GM19324 (cell line): Measurements from ENCODE around the gene SPATA31D1.
A peak's percentile ranks its signal among the peaks of the same experiment; 100 is the strongest.
"Not testable (repeated sequence)": the region's sequence is repeated elsewhere in the genome, so short reads cannot be mapped to it uniquely, and the experiment has no call there.

Experiments
- ATAC-seq: cut with Tn5 transposase; IDR thresholded peaks from one replicate; pipeline ENCODE4 v1.9.1; 2021; ENCODE audit warnings: mild to moderate bottlenecking, moderate library complexity; ENCODE audit not compliant: unreplicated experiment, low FRiP score

SPATA31D1 gene

DNA sequence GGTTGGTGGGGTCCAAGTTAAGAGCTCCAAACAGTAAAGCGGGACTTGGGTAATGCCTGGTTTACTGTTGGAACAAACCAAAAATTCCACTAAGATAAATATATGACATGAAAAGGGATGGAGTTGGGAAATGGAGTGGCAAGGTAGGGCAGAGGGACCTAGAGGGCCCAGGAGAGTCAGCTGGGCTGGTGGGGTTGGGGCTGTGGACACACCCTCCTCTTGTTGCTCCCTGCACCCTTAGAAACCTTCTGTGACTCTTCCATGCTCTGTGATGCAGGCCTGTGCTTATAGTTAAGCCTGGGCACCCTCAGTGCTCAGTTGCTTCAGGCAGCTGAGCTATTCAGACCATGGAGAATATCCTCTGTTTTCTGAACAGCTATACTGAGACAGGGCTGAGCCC, at the start of gene SPATA31D1:
SPATA31D1 (plus strand) TSS at position 301 of the 400 bp plus-strand sequence; CDS start at position 348, 47 bp downstream.
- not testable (repeated sequence) for ATAC-seq

- not testable (repeated sequence) for ATAC-seq
Observed at GRCh38 chr9:81943393-81943792, 45.2 kb upstream of the SPATA31D1 start, which contains the start of gene SPATA31D3. Gene SPATA31D3 (plus strand): TSS chr9:81943500. CDS start chr9:81943586, 86 bp downstream.

GRCh38 chr9:81948650-81949049, 39.9 kb upstream of the SPATA31D1 start:
- not testable (repeated sequence) for ATAC-seq

DNA sequence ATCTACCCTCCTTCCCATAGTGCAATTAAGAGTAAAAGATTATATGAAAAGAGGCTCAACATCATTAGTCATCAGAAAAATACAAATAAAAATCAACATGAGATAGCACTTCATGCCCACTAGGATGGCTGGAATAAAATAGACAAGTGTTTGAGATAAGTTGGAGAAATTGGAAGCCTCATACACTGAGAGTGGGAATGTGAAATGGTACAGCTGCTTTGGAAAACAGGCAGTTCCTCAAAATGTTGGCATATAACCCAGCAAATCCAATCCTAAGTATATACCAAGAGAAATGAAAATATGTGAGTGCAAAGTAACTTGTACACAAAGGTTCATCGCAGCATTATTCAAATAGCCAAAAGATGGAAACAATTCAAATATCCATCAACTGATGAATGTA, 35.5 kb upstream of the SPATA31D1 start:
- no peak for ATAC-seq

- ATAC-seq: no peak
Observed at GRCh38 chr9:81955625-81956024, 32.9 kb upstream of the SPATA31D1 start.

- no peak for ATAC-seq
Observed at GRCh38 chr9:81964218-81965171, 24.1 kb upstream of the SPATA31D1 start.

DNA sequence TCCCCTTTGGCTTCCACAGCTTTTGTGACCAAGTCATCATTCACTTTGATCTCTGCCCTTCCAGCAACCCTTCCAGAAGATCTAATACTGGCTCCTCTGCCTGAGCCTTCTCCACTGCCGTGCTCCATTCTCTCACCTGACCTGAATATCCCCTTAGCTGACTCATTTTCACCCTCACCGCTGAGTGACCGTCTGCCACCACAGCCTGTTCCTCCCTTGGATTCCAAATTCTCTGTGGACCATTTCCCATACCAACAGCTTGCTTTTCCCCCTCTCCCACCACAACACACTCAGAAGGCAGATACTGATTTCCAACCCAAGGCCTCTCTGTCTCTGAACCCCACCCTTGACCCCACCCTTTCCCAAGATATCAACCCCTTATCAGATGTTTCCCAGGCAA, 20.5 kb upstream of the SPATA31D1 start:
- ATAC-seq: no peak

DNA sequence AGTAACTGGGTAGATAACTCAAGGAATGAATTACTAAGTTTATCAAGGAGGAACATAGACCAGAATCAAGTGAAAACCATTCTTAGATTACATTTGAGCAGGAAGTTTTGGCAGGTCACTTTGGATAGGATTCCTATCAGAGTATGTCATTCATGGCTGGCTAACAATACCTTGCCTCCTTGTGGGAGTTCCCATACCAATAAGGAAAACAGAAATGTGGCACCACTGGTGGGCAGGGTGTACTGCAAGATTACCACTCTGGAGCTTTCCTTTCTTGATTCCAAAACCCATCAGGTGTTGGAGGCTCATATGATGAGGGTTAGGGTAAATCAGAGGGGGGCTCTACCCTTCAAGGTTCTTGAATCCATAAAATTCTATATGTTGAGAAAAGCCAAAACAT, 18.6 kb upstream of the SPATA31D1 start:
- ATAC-seq: no peak

DNA sequence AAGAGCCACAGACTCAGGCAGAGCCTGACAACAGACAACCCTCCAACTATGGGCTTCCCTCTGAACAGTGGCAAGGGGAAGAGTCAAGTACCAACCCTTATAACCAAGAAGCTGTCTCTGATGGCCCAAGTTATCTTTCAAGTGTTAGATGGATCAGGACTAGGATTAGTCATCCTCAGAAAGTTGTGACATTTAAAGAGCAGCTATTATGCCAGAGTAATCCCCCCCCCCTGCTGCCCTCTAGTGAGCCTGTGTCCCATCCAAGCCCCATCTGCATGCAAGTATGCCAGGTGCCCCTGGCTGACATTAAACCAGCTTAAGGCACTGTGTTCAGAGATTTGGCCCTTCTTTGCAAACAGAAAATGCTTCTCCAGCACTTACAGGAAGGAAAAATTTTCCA, 16.8 kb upstream of the SPATA31D1 start:
- no peak for ATAC-seq

- ATAC-seq: no peak
Observed at GRCh38 chr9:81974764-81975163, 13.8 kb upstream of the SPATA31D1 start.

DNA sequence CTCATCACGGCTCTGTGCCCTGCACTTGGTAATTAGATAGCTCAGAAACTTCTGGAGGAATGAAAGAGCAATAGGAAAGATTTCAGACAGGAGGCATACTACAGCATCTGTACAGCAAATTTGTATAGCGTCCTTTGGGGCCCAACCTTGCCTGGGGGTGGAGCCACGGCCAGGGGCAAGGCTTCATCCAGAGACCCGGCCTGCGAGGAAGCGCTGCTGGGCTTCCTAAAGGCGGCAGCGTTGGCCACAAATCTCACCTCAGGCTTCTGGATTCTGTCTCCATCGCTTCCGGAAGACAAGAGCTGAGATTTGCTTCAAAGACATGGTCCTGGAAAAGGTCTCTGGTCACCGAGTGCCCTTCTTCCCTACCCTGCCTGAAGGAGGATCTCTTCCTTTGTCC, 12.2 kb upstream of the SPATA31D1 start:
- ATAC-seq: no peak

GRCh38 chr9:81979196-81979595, 9.4 kb upstream of the SPATA31D1 start:
- ATAC-seq: peak; percentile 73

DNA sequence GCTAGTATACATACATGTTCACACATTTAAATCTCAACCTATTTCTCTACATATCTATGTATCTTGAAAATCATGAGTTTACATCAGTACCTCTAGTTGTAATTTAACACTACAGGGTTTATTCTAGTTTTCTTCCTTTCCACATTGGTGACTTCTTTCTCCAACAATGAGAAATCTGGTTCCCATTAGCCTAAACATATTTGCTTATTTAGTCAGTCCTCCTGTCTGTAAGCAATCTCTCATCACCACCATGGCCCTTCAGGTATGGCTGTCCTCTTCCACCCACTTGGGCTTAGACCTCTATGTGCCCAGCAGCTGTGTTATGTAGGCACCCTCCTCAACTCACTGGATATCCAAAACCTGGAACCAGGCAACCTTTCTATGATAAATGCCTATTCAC, 8.0 kb upstream of the SPATA31D1 start:
- ATAC-seq: no peak

DNA sequence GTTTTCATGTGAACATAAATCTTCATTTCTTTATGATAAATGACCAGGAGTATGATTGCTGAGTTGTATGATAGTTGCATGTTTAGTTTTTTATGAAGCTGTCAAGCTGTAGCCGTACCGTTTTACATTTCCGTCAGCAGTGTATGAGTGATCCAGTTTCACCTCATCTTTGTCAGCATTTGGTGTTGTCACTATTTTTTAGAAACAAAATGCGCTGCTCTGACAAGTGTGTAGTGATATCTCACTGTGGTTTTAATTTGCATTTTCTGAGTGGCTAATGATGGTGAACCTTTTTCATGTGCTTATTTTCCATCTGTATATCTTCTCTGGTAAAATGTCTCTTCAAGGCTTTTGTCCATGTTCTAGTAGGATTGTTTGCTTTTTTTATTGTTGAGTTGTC, 6.7 kb upstream of the SPATA31D1 start:
- no peak for ATAC-seq

DNA sequence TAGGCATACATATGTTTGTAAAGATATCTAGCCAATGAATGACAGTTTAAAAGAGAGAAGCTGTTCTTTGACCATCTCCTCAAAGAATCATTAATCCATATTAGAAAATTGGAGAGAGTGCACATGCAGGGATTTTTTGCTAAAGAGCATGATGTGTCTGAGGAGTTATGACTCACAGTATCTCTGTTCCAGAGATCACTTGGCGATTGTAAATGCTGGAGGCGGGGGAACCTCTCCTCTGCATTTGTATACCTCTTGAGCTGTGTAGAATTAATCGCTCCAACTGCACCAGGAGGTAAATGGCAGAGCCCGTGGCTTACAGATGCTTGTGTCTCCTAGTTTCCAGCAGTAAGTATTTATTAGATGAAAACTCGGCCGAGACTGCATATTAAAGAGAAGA, 3.6 kb upstream of the SPATA31D1 start:
- ATAC-seq: no peak

DNA sequence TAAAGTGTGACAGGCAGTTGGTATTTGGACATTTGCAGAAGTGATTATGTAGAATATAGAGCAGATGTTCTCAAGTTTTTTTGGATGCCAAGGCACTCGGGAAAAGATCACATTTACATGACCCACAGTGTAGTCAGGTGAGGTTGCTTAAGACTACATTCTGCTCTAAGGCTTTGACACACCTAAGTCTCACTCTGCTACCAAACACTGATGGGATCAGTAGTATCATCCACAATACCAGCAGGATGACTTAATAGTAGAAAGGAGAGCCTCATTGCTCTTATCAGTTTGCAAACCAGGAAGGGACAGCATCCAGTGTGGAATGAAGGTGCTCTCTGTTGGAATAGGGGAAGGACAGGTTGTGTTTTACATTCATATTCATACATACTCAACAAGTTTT, 2.5 kb upstream of the SPATA31D1 start:
- no peak for ATAC-seq

DNA sequence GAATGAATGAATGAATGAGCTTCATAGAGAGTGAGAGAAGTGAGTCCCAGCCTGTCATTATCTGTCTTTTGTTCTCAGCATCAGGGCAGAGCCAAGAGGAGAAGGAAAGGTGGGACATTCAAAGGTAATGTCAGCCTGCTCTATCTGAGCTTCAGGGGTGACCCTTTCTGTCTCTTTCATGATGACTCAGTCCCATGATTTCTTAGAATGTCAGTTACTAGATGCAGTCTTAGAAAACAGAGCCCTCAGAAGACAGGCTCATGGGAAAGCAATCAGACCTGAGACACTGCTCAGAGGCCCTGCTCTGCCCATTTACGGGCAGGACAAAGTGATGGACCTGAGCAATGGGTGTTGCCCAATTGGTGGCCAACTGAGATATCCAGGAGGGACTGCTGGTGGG, 1.1 kb downstream of the SPATA31D1 start:
- no peak for ATAC-seq

- no peak for ATAC-seq
Observed at GRCh38 chr9:81993656-81994055, 5.1 kb downstream of the SPATA31D1 start.

GRCh38 chr9:81999806-82000205, 11.2 kb downstream of the SPATA31D1 start:
- ATAC-seq: no peak

DNA sequence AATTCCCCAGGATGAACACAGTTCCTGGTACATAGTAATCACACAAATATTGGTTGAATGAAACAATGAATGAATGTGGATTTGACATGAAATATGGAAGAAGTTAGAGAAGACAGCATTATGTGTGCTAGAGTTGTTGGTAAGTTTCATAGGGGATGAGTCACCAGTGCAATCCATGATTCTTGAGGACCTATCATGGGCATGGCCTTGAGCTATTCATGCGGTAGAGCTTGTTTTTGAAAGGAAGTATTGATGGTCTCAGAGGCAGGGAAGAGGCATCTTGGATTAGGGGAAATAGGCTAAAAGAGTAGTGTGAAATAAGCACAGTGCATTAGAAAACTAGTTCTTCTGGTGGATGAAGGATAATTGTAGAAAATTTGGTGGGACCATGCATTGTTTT, 22.1 kb downstream of the SPATA31D1 start:
- no peak for ATAC-seq

GRCh38 chr9:82011133-82011532, 22.6 kb downstream of the SPATA31D1 start:
- no peak for ATAC-seq

- ATAC-seq: no peak
Observed at GRCh38 chr9:82012276-82012675, 23.7 kb downstream of the SPATA31D1 start.
